Skin of body (tissue), 2 donors: ENCODE data around the gene NOX5. TPM values are rescaled to one million over a fixed set of nuclear protein-coding genes. Genes with fewer than 3 reads are reported as not detected.
"Not testable (repeated sequence)": the region's sequence is repeated elsewhere in the genome, so short reads cannot be mapped to it uniquely, and the experiment has no call there.

Experiments used
- DNase-seq: peaks from one replicate; lab custom pipeline; 2025; lab: John Stamatoyannopoulos, UW
- total RNA-seq: library from RNA; depleted of rRNA; stranded (reverse); fragments of >200 nt; gene quantifications from one replicate; pipeline ENCODE4 v1.2.3, GENCODE V29; 2014

Gene NOX5
- total RNA-seq, 1 donor from 2014 or later, result 0.39 TPM

DNA sequence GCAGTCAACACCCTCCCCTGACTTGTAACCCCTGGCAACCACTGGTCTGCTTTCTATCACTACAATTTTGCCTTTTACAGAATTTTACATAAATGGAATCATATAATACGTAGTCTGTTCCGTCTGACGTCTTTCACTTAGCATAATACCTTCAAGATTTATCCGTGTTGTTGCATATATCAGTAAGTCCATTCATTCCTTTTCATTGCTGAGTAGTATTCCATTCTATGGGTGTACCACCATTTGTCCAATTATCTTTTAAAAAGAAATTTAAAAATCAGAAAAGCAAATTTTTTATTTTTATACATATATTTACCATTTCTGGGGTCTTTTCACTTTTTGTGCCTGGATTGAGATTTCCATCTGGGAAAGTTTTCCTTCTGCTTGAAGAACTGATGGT lies 35.5 kb downstream of the NOX5 start:
- DNase-seq, result no peak

GRCh38 chr15:69055251-69055650 lies 40.8 kb downstream of the NOX5 start:
- no peak for DNase-seq

DNA sequence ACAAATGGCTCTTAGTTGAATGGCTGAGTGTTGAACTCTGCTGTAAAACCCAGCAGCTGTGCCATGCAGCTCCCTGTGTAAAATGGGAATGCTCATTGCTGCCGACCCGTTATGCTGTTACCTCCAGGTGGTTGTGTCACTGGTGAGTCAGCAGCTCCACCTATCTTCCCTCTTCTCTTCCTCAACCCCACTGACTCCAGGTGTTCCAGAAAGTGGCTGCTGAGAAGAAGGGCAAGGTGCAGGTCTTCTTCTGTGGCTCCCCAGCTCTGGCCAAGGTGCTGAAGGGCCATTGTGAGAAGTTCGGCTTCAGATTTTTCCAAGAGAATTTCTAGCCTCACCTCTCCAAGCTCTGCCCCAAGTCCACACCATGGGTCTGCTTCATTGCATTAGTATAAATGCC lies 41.9 kb downstream of the NOX5 start:
- no peak for DNase-seq

DNA sequence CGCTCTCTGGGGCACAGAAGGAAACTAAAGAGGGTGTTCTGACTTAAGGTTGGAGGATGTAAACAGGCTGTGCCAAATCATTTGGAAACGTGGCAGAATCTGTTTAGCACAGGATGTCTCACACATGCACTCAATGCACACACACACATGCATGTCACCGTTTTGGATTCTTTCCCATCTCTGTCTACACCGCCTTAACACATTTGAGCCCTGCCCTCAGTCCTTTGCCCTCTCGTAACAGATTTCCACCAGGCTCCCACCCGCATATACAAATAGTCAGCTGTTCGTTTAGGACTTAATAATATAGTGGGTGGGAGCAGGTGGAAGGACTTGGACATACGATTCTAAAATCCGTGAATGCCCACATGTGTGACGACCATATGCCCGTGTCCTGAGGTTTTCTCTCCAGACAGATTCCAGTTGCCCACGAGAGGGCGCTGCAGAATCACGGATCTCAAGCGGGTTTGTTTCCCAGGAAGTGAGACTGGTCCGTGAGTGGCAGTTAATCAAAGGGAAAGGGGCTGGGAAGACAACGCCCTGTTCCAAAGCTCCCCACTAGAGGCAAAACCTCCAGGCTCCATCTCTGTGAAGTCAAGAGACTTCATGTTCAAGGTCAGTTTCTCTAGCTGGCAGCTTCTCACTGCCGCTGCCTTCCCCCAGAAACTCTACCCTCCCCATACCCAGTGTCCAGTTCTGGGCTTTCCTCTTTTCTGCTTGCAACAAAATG lies 44.5 kb downstream of the NOX5 start:
- peak; percentile 69 for DNase-seq

- DNase-seq, result no peak
These were observed 45.1 kb downstream of the NOX5 start for GRCh38 chr15:69059557-69059943.

- no peak for DNase-seq
These were observed 45.6 kb downstream of the NOX5 start for GRCh38 chr15:69060041-69060481.

- no peak for DNase-seq
These were observed 46.2 kb downstream of the NOX5 start for GRCh38 chr15:69060744-69061143.

GRCh38 chr15:69061414-69061842 lies 46.9 kb downstream of the NOX5 start:
- DNase-seq, result no peak

DNA sequence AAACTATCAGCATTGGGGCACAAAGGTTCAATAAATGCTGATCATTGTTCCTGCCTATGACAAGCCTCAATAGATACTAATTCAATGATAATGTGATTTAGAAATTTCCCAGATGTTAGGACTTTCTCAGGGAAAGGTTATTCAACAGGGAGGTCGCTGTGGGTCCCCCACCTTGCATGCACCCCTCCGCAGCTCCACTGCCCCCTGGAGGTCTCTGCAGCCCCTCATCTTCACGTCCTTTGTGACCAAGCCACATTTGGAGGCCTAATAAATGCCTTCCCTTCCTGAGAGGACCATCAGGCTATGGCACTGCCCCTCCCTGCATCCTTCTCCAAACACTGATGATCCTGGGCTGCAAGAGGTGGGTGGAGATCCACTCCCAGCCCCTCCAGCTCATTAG lies 50.2 kb downstream of the NOX5 start:
- DNase-seq, result no peak

- DNase-seq, result no peak
These were observed 51.8 kb downstream of the NOX5 start for GRCh38 chr15:69066007-69066995.

DNA sequence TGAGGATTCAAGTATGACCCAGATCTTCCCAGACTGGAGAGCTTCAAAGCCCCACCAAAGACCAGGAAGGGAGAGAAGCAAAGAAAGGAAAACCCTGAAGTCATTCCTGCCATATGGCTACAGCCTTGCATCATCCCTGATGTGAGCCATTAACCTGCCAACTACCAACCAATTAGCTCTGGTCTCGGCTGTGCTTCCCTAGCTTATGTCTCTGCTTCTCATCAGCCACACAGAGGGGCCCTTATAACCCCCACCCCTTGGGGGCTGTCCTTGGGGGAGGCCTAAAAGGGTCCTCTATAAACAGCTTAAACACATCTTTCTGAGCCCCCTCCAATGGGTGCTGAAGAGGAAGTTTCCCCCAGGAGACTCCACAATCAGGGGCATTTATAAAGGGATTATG lies 52.8 kb downstream of the NOX5 start:
- no peak for DNase-seq

- no peak for DNase-seq
These were observed 53.7 kb downstream of the NOX5 start for GRCh38 chr15:69068157-69068556.

DNA sequence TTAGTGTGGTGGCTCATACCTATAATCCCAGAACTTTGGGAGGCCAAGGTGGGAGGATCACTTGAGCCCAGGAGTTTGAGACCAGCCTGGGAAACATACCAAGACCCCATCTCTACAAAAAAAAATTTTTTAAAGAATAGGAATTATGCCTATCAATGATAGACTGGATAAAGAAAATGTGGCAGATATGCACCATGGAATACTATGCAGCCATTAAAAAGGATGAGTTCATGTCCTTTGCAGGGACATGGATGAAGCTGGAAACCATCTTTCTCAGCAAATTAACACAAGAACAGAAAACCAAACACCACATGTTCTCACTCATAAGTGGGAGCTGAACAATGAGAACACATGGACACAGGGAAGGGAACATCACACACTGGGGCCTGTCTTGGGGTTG lies 54.8 kb downstream of the NOX5 start:
- not testable (repeated sequence) for DNase-seq

- DNase-seq, result no peak
These were observed 55.5 kb downstream of the NOX5 start for GRCh38 chr15:69069996-69070395.

- no peak for DNase-seq
These were observed 55.9 kb downstream of the NOX5 start for GRCh38 chr15:69070396-69070795.

- DNase-seq, result no peak
These were observed 56.8 kb downstream of the NOX5 start for GRCh38 chr15:69071260-69071659.

GRCh38 chr15:69072906-69073305 lies 58.4 kb downstream of the NOX5 start:
- DNase-seq, result no peak

DNA sequence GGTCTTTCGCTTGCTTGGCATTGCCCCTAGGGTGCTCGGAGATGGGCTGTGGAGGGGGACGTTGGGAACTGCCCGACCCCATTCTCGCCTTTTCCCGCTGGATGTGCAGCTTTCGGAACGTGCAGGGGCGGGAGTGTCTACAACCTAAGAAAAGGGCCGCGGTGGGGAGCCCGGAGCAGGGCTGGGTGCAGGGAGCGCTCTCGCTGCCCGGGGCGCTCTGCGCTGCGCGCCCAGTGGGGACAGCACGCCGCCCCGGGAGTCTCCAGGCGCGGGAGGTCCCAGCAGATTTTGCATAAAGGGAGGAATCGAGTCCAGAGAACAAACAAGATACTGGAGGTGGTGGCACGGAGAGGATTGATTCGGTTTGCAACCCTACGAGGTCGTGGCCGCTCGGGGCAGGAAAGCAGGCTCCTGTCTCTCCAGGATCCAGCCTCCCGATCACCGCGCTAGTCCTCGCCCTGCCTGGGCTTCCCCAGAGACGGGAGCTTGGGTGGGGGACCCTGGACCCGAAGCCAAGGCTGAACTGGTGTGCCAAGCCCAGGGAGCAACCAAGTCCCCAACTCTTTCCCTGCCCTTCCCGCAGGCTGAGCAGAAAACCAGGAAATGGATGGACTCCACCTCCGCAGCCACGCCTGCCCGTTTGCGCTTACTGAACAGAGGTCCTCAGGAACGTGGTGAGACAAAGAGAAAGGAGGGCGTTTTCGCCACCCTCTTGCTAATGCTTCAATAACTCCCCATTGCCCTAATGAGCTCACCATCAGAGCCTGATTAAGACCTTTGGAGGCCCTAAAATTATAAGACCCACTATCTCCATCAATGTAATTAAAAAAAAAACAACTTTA lies 59.7 kb downstream of the NOX5 start:
- peak; percentile 15 for DNase-seq

- DNase-seq, result no peak
These were observed 60.3 kb downstream of the NOX5 start for GRCh38 chr15:69074843-69075224.

GRCh38 chr15:69075440-69075839 lies 60.9 kb downstream of the NOX5 start:
- DNase-seq, result no peak

DNA sequence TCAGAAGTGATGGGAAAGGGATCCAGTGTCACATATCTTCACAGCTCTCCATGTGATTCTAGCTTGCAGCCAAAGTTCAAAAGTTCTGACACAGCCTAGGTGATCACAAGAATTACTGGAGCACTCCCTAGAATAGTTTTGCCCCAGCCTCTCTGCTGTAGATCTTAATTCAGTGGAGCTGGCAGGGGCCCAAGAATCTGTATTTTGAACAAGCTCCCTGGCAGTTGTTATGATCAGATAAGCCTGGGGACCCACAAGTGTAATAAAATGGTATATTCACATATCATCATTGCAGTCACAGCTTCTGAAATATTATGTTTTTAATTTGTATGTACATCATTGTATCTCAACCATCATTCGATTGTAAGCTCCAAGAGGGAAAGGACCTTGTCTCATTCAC lies 62.3 kb downstream of the NOX5 start:
- DNase-seq, result no peak

- DNase-seq, result no peak
These were observed 64.1 kb downstream of the NOX5 start for GRCh38 chr15:69078638-69079037.
